Measurements from ENCODE around the gene PORCN.
A peak's percentile ranks its signal among the peaks of the same experiment; 100 is the strongest.

Gene PORCN

GRCh38 chrX:48477960-48478755 is 30.6 kb upstream of the PORCN start:
- DNase-seq, result no peak

- no peak for DNase-seq
Measured at GRCh38 chrX:48478806-48479205, 30.0 kb upstream of the PORCN start.

- no peak for DNase-seq
Measured at GRCh38 chrX:48480142-48480541, 28.6 kb upstream of the PORCN start.

- no peak for DNase-seq
Measured at GRCh38 chrX:48480583-48480982, 28.2 kb upstream of the PORCN start.

GRCh38 chrX:48482526-48482925 is 26.3 kb upstream of the PORCN start:
- no peak for DNase-seq

GRCh38 chrX:48487362-48487798 is 21.4 kb upstream of the PORCN start:
- DNase-seq, result no peak

- DNase-seq, result no peak
Measured at GRCh38 chrX:48488034-48488433, 20.8 kb upstream of the PORCN start.

GRCh38 chrX:48489296-48489695 is 19.5 kb upstream of the PORCN start:
- DNase-seq, result no peak

- DNase-seq, result no peak
Measured at GRCh38 chrX:48489892-48490291, 18.9 kb upstream of the PORCN start.

- DNase-seq, result no peak
Measured at GRCh38 chrX:48490661-48491060, 18.1 kb upstream of the PORCN start.

- no peak for DNase-seq
Measured at GRCh38 chrX:48491809-48492208, 17.0 kb upstream of the PORCN start.

GRCh38 chrX:48492293-48492910 is 16.4 kb upstream of the PORCN start:
- no peak for DNase-seq

- DNase-seq, result peak; percentile 28
Measured at GRCh38 chrX:48493890-48494364, 14.9 kb upstream of the PORCN start.

- DNase-seq, result no peak
Measured at GRCh38 chrX:48496660-48497059, 12.1 kb upstream of the PORCN start.

GRCh38 chrX:48497871-48498270 is 10.9 kb upstream of the PORCN start:
- no peak for DNase-seq

- DNase-seq, result no peak
Measured at GRCh38 chrX:48498374-48498809, 10.4 kb upstream of the PORCN start.

GRCh38 chrX:48504261-48504660 is 4.5 kb upstream of the PORCN start:
- DNase-seq, result no peak

GRCh38 chrX:48505481-48505880 is 3.3 kb upstream of the PORCN start:
- no peak for DNase-seq

- DNase-seq, result no peak
Measured at GRCh38 chrX:48507246-48507645, 1.5 kb upstream of the PORCN start.

GRCh38 chrX:48509245-48509590 is 426 bp downstream of the PORCN start:
- DNase-seq, result no peak

GRCh38 chrX:48509619-48510018 is 827 bp downstream of the PORCN start:
- DNase-seq, result no peak

GRCh38 chrX:48511560-48511959 is 2.8 kb downstream of the PORCN start:
- no peak for DNase-seq

GRCh38 chrX:48512371-48512935 is 3.7 kb downstream of the PORCN start:
- DNase-seq, result no peak

- no peak for DNase-seq
Measured at GRCh38 chrX:48513670-48514069, 4.9 kb downstream of the PORCN start.
